ENCODE results near the gene RAPH1.
"Not testable (repeated sequence)": the region's sequence is repeated elsewhere in the genome, so short reads cannot be mapped to it uniquely, and the experiment has no call there.

GRCh38 chr2:203372706-203373105 is 162.4 kb downstream of the RAPH1 start:
- TF ChIP-seq CTCF (conservative IDR thresholded peaks at IDR 0.05; ENCODE audit: low read depth, low read length); EZH2 (IDR thresholded peaks at IDR 0.05; ENCODE audit: low read length, unreplicated experiment): not testable (repeated sequence)
